Loucy (cell line): ENCODE data around the gene POP4.

Experiments used
- H2AFZ ChIP-seq: fragments of 200-600 bp; sonication (generic); 2 replicates; pipeline ENCODE4 v1.6.0; 2016; ENCODE audit warnings: antibody characterized with exemption, mild to moderate bottlenecking, low read length, moderate library complexity
- H3F3A ChIP-seq: fragments of 200-600 bp; 2 replicates; pipeline ENCODE4 v1.6.0; 2016; ENCODE audit warnings: antibody characterized with exemption, low read depth, mild to moderate bottlenecking
- H3K27me3 ChIP-seq: fragments of 200-600 bp; sonication (generic); 2 replicates; pipeline ENCODE4 v1.6.1; 2014; ENCODE audit warnings: low read length, mild to moderate bottlenecking; ENCODE audit not compliant: insufficient read depth, poor library complexity, severe bottlenecking
- H3K36me3 ChIP-seq: fragments of 200-600 bp; sonication (generic); 2 replicates; pipeline ENCODE4 v1.6.1; 2016; ENCODE audit warnings: low read length; ENCODE audit not compliant: insufficient read depth
- H3K4me1 ChIP-seq: fragments of 200-600 bp; sonication (generic); 2 replicates; pipeline ENCODE4 v1.5.1; 2014; ENCODE audit warnings: low read length, mild to moderate bottlenecking; ENCODE audit not compliant: insufficient read depth, poor library complexity, severe bottlenecking
- H3K4me2 ChIP-seq: fragments of 200-600 bp; sonication (generic); 2 replicates; pipeline ENCODE4 v1.6.0; 2014; ENCODE audit warnings: antibody characterized with exemption, low read length, low read depth, mild to moderate bottlenecking; ENCODE audit not compliant: poor library complexity, severe bottlenecking
- H3K4me3 ChIP-seq: fragments of 200-600 bp; sonication (generic); 2 replicates; pipeline ENCODE4 v1.5.1; 2014; ENCODE audit warnings: low read length, mild to moderate bottlenecking, mixed read lengths; ENCODE audit not compliant: poor library complexity, severe bottlenecking
- H3K79me2 ChIP-seq: fragments of 200-600 bp; sonication (generic); 2 replicates; pipeline ENCODE4 v1.6.1; 2014; ENCODE audit warnings: low read length; ENCODE audit not compliant: insufficient read depth
- H3K9ac ChIP-seq: fragments of 200-600 bp; sonication (generic); 2 replicates; pipeline ENCODE4 v1.6.0; 2014; ENCODE audit warnings: mild to moderate bottlenecking, low read depth, low read length, moderate library complexity; ENCODE audit not compliant: poor library complexity, severe bottlenecking
- H3K9me2 ChIP-seq: fragments of 200-600 bp; sonication (generic); replicated peaks from 2 replicates; pipeline ENCODE4 v1.6.1; 2016; ENCODE audit warnings: low read depth, low read length, mixed read lengths
- H3K9me3 ChIP-seq: fragments of 200-600 bp; sonication (generic); 2 replicates; pipeline ENCODE4 v1.6.1; 2014; ENCODE audit warnings: mild to moderate bottlenecking, antibody characterized with exemption, low read length, low read depth; ENCODE audit not compliant: insufficient read depth
- H4K20me1 ChIP-seq: fragments of 200-600 bp; sonication (generic); 2 replicates; pipeline ENCODE4 v1.6.0; 2014; ENCODE audit warnings: antibody characterized with exemption, low read length, mild to moderate bottlenecking; ENCODE audit not compliant: insufficient read depth, poor library complexity, severe bottlenecking
- CTCF ChIP-seq: fragments of 200-600 bp; sonication (generic); conservative IDR thresholded peaks from 2 replicates; pipeline ENCODE4 v1.5.1; 2014; ENCODE audit warnings: mild to moderate bottlenecking, antibody characterized with exemption, low read length
- EZH2phosphoT487 ChIP-seq: fragments of 200-600 bp; IDR thresholded peaks from 2 replicates; pipeline ENCODE4 v1.6.1; 2018; ENCODE audit warnings: antibody characterized with exemption, mild to moderate bottlenecking, moderate library complexity, borderline replicate concordance

Gene POP4

GRCh38 chr19:29664753-29665214 lies 58.7 kb downstream of the POP4 start:
- peak overlapping the region; percentile 67 for H3K9ac ChIP-seq
- peak; percentile 36; the same call in 1 of the 2 replicates for TF ChIP-seq CTCF
- no peak for TF ChIP-seq EZH2phosphoT487
- H2AFZ ChIP-seq = peak overlapping the region; percentile 83
- H3F3A ChIP-seq = no peaks in the 10 kb centered on the region
- peaks cover 41% of the 10 kb centered on the region for H3K4me1 ChIP-seq
- peaks cover 43% of the 10 kb centered on the region; the same call in 1 of the 2 replicates for H3K79me2 ChIP-seq
- no peaks in the 10 kb centered on the region for H4K20me1 ChIP-seq
- H3K27me3 ChIP-seq = no peaks in the 10 kb centered on the region
- peak overlapping the region; percentile 88 for H3K4me2 ChIP-seq
- peak overlapping the region; percentile 95 for H3K4me3 ChIP-seq
- no peaks in the 10 kb centered on the region for H3K9me2 ChIP-seq
- no peaks in the 10 kb centered on the region for H3K36me3 ChIP-seq
- H3K9me3 ChIP-seq = no peaks in the 10 kb centered on the region

GRCh38 chr19:29665215-29665825 lies 59.2 kb downstream of the POP4 start, which contains the start of gene PLEKHF1:
TSS of gene PLEKHF1 (plus strand) at chr19:29665461. CDS start at chr19:29673840, 8,379 bp downstream.
- no peak for TF ChIP-seq EZH2phosphoT487
- TF ChIP-seq CTCF = no peak
- Histone ChIP-seq H3K4me3 (peak within 1 kb of the TSS; percentile 95), H3K36me3 (no peaks in the 10 kb centered on the region), H3K4me2 (peak within 1 kb of the TSS; percentile 88), H4K20me1 (no peaks in the 10 kb centered on the region), H3K9me3 (no peaks in the 10 kb centered on the region), H3F3A (no peaks in the 10 kb centered on the region), H3K27me3 (no peaks in the 10 kb centered on the region), H3K79me2 (peaks cover 48% of the 10 kb centered on the region), H3K9ac (peak within 1 kb of the TSS; percentile 78), H3K4me1 (peaks cover 41% of the 10 kb centered on the region), H3K9me2 (no peaks in the 10 kb centered on the region), H2AFZ (peak within 1 kb of the TSS; percentile 92)

GRCh38 chr19:29665826-29666577 lies 59.9 kb downstream of the POP4 start:
- peak overlapping the region; percentile 88 for H3K4me2 ChIP-seq
- peak overlapping the region; percentile 92; the same call in 1 of the 2 replicates for H2AFZ ChIP-seq

More at GRCh38 chr19:29665826-29666577, 59.9 kb downstream of the POP4 start:
- no peaks in the 10 kb centered on the region for H3F3A ChIP-seq
- peak overlapping the region; percentile 78 for H3K9ac ChIP-seq
- no peaks in the 10 kb centered on the region for H4K20me1 ChIP-seq
- H3K9me3 ChIP-seq = no peaks in the 10 kb centered on the region
- no peaks in the 10 kb centered on the region for H3K36me3 ChIP-seq
- peaks cover 43% of the 10 kb centered on the region for H3K4me1 ChIP-seq
- TF ChIP-seq CTCF = no peak
- no peak for TF ChIP-seq EZH2phosphoT487
- H3K4me3 ChIP-seq = peak overlapping the region; percentile 95
- no peaks in the 10 kb centered on the region for H3K27me3 ChIP-seq
- no peaks in the 10 kb centered on the region for H3K9me2 ChIP-seq
- peaks cover 55% of the 10 kb centered on the region for H3K79me2 ChIP-seq
